HG03139 (cell line): ENCODE data around the gene ANKRD29.

Experiments
- ATAC-seq: cut with Tn5 transposase; IDR thresholded peaks from one replicate; pipeline ENCODE4 v1.9.1; 2021; ENCODE audit not compliant: unreplicated experiment

ANKRD29 gene

GRCh38 chr18:23688528-23688927, 25.8 kb upstream of the ANKRD29 start:
- no peak for ATAC-seq

GRCh38 chr18:23684515-23685197, 21.9 kb upstream of the ANKRD29 start:
- ATAC-seq, result no peak

GRCh38 chr18:23683671-23684070, 21.0 kb upstream of the ANKRD29 start:
- ATAC-seq, result no peak

GRCh38 chr18:23683155-23683554, 20.4 kb upstream of the ANKRD29 start:
- no peak for ATAC-seq

GRCh38 chr18:23682472-23682871, 19.8 kb upstream of the ANKRD29 start:
- ATAC-seq, result no peak

- ATAC-seq, result no peak
Observed at GRCh38 chr18:23682045-23682444, 19.3 kb upstream of the ANKRD29 start.

GRCh38 chr18:23675896-23676295, 13.2 kb upstream of the ANKRD29 start:
- ATAC-seq, result no peak

- ATAC-seq, result no peak
Observed at GRCh38 chr18:23675236-23675635, 12.5 kb upstream of the ANKRD29 start.

GRCh38 chr18:23673725-23674124, 11.0 kb upstream of the ANKRD29 start:
- ATAC-seq, result no peak

- no peak for ATAC-seq
Observed at GRCh38 chr18:23671564-23671963, 8.9 kb upstream of the ANKRD29 start.

- ATAC-seq, result no peak
Observed at GRCh38 chr18:23669804-23670405, 7.2 kb upstream of the ANKRD29 start.

- ATAC-seq, result no peak
Observed at GRCh38 chr18:23669202-23669766, 6.6 kb upstream of the ANKRD29 start.

- no peak for ATAC-seq
Observed at GRCh38 chr18:23668731-23669130, 6.0 kb upstream of the ANKRD29 start.

GRCh38 chr18:23667114-23667513, 4.4 kb upstream of the ANKRD29 start:
- ATAC-seq, result no peak

GRCh38 chr18:23664674-23665073, 2.0 kb upstream of the ANKRD29 start:
- no peak for ATAC-seq

GRCh38 chr18:23661735-23662308, 889 bp downstream of the ANKRD29 start:
- no peak for ATAC-seq

- no peak for ATAC-seq
Observed at GRCh38 chr18:23658285-23658684, 4.4 kb downstream of the ANKRD29 start.

GRCh38 chr18:23652232-23652631, 10.5 kb downstream of the ANKRD29 start:
- no peak for ATAC-seq

- no peak for ATAC-seq
Observed at GRCh38 chr18:23650968-23651927, 11.5 kb downstream of the ANKRD29 start.

- ATAC-seq, result no peak
Observed at GRCh38 chr18:23648940-23649607, 13.6 kb downstream of the ANKRD29 start.

- ATAC-seq, result no peak
Observed at GRCh38 chr18:23648456-23648855, 14.3 kb downstream of the ANKRD29 start.
